NCI-H69 (cell line): Measurements from ENCODE around the gene EPOP.
"Not testable (repeated sequence)": the region's sequence is repeated elsewhere in the genome, so short reads cannot be mapped to it uniquely, and the experiment has no call there.

ENCODE experiments used
- DNase-seq: peaks from one replicate; lab custom pipeline; 2025; lab: John Stamatoyannopoulos, UW

EPOP gene

DNA sequence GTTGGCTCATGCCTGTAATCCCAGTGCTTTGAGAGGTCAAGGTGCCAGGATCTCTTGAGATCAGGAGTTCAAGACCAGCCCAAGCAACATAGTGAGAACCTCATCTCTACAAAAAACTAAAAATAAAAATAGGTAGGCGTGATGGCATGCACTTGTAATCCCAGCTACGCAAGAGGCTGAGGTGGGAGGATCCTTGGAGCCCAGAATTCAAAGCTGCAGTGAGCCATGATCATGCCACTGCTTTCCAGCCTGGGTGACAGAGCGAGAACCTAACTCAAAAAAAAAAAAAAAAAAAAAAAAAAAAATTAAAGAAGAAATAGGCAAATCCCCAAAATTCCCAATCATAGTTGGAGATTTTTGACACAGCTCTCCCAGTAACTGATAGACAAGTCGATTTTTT is 36.8 kb downstream of the EPOP start:
- DNase-seq = no peak

DNA sequence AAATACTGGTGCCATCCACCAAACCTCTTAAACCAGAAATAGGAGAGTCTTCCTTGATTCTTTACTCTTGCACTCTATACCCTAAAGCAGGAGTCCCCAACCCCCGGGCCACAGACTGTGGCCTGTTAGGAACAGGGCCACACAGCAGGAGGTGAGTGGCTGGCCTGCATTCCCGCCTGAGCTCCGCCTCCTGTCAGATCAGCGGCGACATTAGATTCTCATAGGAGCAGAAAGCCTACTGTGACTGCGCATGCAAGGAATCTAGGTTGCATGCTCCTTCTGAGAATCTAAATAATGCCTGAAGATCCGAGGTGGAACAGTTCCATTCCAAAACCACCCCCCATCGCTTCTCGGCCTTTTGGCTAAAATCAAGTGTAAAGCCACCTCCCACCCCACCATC is 38.7 kb downstream of the EPOP start:
- DNase-seq = no peak

DNA sequence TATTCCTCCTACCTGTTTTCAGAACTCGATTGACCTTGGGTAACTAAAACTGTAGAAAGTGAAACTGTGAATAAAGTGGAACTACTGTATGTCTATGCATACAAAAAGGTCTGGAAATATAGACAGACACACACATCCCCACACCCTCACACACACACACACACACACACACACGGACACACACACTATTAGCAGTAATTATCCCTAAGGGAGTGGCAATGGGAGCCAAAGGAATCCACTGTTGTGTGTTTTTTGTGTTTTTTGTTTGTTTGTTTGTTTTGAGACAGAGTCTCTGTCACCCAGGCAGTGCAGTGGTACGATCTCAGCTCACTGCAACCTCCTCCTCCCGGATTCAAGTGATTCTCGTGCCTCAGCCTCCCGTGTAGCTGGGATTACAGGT is 42.4 kb downstream of the EPOP start:
- no peak for DNase-seq

DNA sequence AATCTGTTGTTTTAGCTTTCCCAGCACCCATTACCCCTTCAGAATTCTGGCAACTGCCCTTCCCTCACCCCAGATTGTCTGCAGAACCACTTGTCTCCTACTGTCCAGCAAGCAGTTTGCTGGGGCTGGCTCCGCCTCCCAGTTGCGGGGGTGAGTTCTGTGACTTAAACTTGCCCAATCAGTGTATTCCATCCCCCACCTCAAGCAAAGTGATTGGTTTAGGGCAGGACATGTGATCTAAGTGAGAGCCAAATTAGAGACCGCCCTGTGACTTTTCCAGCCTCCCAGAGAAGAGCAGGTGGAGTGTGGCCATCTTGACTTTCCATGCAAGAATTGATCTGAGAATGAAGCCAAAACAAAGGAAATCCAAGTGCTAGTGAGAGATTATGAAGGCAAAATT is 46.3 kb downstream of the EPOP start:
- DNase-seq = peak; percentile 59

DNA sequence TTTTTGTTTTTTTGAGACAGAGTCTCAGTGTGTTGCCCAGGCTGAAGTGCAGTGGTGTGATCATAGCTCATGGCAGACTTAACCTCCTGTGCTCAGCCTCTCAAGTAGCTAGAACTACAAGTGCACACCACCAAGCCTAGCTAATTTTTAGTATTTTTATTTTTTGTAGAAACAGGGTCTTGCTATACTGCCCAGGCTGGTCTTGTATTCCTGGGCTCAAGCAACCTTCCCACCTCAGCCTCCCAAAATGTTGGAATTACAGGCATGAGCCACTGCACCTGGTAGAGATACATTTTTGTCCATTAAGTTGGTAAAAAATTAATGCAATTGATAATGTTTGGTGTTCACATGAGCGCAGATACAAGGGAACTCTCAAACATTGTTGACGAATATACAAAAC is 46.8 kb downstream of the EPOP start:
- DNase-seq = no peak

DNA sequence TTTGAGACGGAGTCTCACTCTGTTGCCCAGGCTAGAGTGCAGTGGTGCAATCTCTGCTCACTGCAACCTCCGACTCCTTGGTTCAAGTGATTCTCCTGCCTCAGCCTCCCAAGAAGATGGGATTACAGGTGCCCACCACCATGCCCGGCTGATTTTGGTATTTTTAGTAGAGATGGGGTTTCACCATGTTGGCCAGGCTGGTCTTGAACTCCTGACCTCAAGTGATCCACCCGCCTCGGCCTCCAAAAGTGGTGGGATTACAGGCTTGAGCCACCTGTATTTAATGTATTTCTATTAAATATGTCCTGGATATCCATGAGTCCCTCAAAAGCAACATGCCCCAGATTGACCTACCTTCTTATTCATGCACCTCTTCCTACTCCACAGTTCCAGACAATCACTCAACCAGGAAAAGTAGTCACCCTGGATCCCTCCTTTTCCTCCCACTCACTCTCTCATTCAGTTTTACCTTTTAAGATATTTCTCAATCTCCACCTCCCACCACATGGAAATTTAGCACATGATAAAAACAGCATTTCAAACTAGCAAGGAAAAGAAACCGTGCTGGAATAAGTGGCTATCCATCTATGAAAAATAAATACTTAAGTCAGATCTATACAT is 48.0 kb downstream of the EPOP start:
- not testable (repeated sequence) for DNase-seq

DNA sequence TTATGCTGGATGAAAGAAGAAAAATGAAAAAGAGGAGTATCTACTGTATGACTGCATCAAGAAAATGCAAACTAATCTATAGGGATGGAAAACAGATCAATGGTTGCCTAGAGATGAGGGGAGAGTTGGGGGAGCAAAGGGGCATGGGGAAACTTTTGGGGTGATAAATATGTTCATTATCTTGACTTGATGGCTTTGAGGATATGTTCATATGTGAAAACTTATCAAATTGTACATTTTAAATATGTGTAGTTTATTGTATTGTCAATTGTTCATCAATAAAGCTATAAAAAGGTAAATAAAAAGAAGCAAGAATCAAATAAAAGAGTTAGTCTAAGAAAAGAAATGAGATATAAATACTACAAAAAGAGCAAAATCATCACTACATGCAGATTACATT is 49.3 kb downstream of the EPOP start:
- DNase-seq = no peak

DNA sequence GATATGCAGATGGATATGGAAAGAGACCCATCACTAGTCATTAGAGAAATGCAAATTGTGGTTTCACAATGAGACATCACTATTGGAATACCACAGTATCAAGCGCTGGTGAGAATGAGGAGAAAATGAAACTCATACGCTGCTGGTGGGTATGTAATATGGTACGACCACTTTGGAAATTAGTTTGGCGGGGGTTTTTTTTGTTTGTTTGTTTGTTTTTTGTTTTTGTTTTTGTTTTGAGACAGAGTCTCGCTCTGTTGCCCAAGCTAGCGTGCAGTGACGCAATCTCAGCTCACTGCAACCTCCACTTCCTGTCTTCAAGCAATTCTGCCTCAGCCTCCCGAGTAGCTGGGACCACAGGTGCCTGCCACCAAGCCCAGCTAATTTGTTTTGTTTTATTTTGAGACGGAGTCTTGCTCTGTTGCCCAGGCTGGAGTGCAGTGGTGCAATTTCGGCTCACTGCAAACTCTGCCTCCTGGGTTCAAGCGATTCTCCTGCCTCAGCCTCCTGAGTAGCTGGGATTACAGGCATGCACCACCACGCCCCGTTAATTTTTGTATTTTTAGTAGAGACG is 49.9 kb downstream of the EPOP start:
- not testable (repeated sequence) for DNase-seq
